NCI-H2029 (cell line): ENCODE results near the gene OLIG1.

ENCODE experiments used
- DNase-seq: peaks from one replicate; lab custom pipeline; 2025; lab: John Stamatoyannopoulos, UW

The OLIG1 gene

DNA sequence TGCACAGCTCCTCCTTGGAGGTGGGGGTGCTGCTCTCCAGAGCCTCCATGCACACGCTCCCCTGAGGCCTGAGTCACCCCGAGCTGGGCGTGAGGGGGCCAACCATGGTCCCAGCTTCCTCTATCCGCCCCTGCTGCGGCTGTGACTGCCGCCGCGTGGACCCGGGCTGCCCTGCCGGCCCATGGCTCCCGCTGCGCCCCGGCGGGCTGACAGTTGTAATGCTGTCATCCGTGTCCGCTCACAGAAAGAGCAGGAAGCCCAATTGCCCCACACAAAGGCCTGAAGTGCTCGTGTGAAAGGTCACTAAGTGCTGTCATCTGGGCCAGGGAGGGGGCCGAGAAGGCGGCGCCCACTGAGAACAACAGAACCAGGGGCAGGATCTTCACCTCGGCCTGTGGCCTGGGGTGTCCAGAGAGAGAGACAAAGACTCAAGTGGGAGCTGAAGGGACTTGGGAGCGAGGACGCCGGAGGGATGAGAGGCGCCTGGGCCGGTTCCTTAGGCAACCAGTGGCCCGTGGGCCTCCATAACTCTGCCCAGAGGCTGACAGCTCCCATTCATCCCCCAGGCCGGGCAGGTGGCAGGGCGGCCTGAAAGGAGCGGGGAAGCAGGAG lies 31.5 kb downstream of the OLIG1 start:
- no peak for DNase-seq

GRCh38 chr21:33105088-33105487 lies 35.1 kb downstream of the OLIG1 start:
- no peak for DNase-seq

DNA sequence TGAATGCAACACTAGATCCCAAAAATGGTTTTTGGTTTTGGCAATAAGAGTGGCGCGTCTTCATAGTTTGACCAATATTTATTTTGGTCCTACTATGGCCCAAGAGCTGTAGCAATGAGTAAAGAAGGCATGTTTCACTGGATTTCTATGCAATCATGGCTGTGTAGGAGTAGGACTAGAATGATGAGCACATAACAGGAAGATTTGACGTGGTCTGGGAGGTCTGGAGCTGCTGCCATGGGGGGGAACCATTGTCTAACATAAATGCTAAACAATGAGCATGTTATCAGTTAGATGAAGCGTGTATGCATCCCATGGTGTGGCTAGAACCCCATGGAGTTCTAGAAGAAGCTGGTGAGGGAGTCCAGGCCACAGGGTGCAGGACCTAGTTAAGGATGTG lies 38.3 kb downstream of the OLIG1 start:
- DNase-seq: no peak

GRCh38 chr21:33109574-33110339 lies 39.8 kb downstream of the OLIG1 start:
- no peak for DNase-seq

DNA sequence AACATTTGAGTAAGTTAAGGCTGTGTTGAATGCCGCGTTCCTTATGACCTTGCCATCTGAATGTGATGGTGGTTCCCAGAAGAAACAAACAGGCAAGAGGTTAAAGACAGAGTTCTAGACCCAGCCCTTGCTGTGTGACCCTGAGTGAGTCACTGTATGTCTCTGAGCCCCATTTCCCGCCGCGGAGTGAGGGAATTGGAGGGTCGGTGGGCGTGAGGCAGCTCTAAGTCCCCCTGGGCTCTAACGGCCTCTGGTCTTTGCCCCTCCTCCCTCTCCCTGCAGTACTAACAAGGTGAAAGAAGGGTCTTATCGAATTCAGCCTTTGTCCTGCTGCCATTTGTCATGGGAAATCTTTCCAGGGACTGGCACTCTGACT lies 40.4 kb downstream of the OLIG1 start:
- no peak for DNase-seq

DNA sequence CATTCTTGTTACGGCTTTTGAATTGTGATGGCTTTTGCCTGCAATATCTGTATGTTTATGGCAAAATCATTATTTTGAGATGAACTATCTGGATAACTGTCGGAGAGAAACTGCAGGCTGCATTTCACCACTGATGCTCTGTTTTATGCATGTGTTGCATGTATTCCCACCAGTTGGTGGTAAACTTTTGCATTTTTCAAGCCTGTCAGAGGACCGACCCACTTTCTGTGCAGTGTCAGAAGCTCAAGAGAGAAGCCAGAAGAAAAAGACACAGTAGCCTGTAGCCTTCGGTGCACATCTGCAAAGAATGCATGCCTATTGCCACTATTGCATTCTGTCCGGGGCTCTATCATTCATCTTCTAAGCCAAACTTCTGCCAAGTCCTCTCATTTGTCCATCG lies 41.6 kb downstream of the OLIG1 start:
- DNase-seq: no peak

GRCh38 chr21:33112151-33112550 lies 42.2 kb downstream of the OLIG1 start:
- DNase-seq: no peak

- no peak for DNase-seq
Measured at GRCh38 chr21:33112681-33113080, 42.7 kb downstream of the OLIG1 start.

GRCh38 chr21:33113131-33113530 lies 43.2 kb downstream of the OLIG1 start:
- no peak for DNase-seq

- DNase-seq: no peak
Measured at GRCh38 chr21:33114276-33114675, 44.3 kb downstream of the OLIG1 start.

- DNase-seq: no peak
Measured at GRCh38 chr21:33115631-33116510, 45.9 kb downstream of the OLIG1 start.

- DNase-seq: no peak
Measured at GRCh38 chr21:33116676-33117075, 46.7 kb downstream of the OLIG1 start.

DNA sequence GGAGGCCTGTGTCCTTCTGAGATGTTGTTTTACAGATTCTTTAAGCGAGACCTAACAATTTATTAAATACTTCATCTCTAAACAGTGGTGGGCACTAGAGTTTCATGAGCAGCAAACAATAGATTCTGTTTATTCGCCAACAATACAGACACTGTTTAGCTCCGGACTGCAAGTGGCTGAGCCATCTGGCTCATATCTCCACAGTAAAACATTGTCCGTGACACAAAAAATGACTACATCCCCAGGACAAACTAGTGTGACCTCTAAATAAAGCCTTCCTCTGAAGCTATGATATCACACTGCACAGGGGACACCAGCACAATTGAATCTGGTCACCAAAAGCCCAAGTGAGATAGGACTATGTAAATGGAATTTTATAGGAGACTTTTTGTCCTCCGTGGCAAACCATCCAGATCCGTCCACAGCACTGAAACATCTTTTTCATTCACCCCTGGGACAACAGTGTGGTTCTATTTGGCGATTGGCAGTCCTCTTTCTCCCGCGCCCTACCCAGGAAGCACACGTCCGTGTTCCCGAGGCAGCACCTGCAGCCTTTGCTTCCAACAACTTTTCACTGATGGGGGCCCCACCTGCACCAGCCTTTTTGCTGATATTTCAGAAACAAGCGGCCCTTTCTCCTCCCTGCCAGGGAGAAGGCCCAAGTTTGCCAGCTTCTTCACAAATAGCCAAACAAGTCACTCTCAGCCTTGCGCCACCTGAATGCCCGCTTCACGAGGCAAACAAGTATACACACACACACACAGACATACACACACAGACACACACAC lies 47.4 kb downstream of the OLIG1 start:
- no peak for DNase-seq
